Measurements from ENCODE around the gene DGKA.
"Not testable (repeated sequence)": the region's sequence is repeated elsewhere in the genome, so short reads cannot be mapped to it uniquely, and the experiment has no call there.

DGKA gene

GRCh38 chr12:55930771-55931316 lies at the start of gene DGKA:
DGKA (plus strand) TSS chr12:55931162; CDS start chr12:55936504, 5,342 bp downstream.
- no peak for FAIRE-seq

GRCh38 chr12:55885113-55885512 lies 45.8 kb upstream of the DGKA start:
- FAIRE-seq = no peak

DNA sequence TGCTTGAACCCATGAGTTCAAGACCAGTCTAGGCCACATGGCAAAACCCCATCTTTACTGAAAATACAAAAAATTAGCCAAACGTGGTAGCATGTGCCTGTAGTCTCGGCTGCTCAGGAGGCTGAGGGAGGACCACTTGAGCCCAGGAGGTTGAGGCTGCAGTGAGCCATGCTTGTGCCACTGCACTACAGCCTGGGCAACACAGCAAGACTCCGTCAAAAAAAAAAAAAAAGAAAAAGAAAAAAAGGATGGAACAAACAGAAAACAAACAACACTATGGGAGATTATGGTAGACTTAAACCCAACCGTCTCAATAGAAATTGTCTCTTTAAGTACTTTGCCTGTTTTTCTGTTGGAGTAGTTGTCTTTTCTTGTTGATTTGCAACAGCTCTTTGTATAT lies 39.7 kb upstream of the DGKA start:
- FAIRE-seq = no peak

DNA sequence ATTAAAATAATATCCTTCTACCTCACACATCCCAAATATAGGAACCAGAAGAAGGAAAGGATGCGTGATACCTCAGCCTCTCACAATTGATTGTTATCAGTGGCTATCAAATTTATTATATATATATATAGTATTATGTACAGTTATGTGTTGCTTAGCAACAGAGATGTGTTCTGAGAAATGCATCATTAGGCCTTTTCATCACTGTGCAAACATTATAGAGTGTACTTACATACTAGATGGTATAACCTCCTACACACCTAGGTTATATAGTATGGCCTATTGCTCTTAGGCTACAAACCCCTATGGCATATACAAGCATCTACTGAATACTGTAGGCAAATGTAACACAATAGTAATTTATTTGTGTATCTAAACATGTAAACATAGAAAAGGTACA lies 37.2 kb upstream of the DGKA start:
- FAIRE-seq = no peak

DNA sequence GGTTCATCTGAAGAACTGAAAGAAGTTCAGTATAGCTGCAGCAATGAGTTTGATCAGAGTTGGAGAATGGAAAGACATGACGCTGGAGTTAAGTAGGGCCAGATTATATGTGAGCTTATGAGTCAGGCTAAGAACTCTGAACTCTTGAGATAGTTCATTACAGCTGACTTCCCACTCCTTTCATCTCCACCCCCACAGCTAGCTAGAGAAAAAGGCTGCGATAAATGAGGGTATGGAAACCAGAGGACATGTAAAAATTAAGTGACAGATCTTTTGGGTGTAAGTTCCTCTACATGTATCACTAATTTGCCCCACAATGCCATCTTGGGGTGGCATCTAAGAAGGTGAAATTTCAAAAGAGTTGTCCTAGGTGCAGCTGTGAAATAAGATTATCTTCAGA lies 31.9 kb upstream of the DGKA start:
- FAIRE-seq = no peak

DNA sequence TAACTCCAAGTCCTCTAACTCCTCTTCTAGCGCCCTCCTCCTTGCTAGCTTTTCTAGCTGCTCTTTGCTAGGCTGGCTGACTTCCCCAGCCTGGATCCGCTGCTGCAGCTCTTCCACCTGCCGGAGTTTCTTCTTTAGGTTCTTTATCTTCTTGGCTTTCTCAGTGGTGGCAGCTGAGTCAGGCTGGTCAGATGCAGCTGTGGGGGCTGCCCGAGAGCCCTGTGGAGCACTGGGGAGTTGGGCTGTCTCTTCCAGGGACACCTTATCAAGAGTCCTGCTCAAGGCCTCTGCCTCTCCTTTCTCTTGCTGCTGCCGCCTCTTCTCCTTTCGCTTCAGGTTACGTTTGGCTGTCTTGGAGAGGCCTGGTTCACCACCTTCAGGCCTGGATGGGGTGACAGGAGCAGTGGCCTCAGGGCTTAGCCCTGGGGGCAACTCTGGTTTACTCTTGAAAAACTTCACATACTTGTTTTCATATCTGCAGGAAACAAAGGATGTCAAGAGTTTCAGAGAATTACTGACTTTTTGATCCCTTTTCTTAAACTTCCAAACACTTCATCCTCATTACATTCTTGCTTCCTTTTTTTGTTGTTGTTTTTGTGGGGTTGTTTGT lies 29.0 kb upstream of the DGKA start:
- FAIRE-seq = no peak

GRCh38 chr12:55906056-55906455 lies 24.9 kb upstream of the DGKA start:
- no peak for FAIRE-seq

DNA sequence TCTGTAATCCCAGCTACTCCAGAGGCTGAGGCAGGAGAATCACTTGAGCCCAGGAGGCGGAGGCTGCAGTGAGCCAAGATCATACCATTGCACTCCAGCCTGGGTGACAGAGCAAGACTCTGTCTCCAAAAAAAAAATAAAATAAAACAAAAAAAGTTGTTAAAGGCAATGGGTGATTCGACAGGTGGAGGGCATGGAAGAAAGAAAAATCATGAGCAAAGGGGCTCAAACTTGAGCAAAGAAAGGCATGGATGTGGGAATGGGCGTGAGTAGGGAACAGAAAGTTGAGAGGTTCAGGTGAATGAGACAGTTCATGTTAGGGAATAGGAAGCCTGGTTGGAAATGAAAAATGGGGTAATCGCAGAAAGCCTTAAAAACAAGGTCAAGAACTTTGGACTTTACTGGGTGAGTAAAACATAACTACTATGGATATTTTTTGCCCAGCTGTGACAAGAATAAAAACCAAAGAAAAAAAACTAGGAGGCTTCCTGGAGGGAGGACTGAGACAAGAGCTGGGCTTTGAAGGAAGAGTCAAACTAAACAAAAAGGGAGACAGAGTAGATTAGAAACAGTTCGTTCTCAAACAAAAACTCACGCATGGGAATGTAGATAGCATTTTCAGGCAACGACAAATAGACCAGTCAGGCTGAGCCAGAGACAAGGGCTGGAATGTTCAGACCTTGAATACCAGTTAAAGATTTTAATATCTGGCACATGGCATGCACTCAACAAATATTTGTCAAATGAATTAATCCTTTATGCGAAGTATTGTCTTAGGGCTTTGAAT lies 22.0 kb upstream of the DGKA start:
- no peak for FAIRE-seq

GRCh38 chr12:55909513-55909884 lies 21.5 kb upstream of the DGKA start:
- FAIRE-seq = no peak

DNA sequence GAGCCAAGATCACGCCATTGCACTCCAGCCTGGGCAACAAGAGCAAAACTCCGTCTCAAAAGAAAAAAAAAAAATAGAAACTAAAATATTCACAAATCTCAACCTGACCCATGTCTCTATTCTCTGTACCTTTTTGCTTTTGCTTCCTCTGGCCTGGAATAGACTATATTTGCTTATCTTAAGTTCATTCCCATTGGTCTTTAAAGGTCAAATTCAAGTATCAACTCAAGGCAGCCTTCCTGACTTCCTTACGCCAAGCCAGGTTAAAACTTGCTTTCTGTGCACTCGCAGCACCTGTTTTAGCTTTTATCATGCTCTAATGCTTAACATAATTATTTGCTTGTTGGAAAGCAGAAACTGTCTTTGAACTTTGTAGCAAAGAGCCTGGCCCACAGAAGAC lies 18.1 kb upstream of the DGKA start:
- FAIRE-seq = no peak

- FAIRE-seq = no peak
Measured at GRCh38 chr12:55915482-55915859, 15.5 kb upstream of the DGKA start.

GRCh38 chr12:55919032-55919431 lies 11.9 kb upstream of the DGKA start:
- not testable (repeated sequence) for FAIRE-seq

DNA sequence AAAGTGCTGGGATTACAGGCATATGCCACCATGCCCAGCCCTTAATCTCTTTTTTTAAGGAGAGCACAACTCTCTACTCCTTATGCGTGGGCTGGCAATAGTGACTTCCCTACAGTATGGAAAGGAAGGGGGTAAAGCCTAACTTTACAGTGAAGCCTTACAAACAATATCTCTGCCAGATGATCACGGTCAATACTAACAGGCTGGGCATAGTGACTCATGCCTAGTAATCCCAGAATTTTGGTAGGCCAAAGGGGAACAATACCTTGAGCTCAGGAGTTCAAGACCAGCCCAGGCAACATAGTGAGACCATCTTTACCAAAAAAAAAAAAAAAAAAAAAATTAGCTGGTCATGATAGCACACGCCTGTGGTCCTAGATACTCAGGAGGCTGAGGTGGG lies 8.8 kb upstream of the DGKA start:
- FAIRE-seq = no peak

- FAIRE-seq = not testable (repeated sequence)
Measured at GRCh38 chr12:55923648-55924047, 7.3 kb upstream of the DGKA start.

GRCh38 chr12:55925371-55925770 lies 5.6 kb upstream of the DGKA start:
- FAIRE-seq = no peak

DNA sequence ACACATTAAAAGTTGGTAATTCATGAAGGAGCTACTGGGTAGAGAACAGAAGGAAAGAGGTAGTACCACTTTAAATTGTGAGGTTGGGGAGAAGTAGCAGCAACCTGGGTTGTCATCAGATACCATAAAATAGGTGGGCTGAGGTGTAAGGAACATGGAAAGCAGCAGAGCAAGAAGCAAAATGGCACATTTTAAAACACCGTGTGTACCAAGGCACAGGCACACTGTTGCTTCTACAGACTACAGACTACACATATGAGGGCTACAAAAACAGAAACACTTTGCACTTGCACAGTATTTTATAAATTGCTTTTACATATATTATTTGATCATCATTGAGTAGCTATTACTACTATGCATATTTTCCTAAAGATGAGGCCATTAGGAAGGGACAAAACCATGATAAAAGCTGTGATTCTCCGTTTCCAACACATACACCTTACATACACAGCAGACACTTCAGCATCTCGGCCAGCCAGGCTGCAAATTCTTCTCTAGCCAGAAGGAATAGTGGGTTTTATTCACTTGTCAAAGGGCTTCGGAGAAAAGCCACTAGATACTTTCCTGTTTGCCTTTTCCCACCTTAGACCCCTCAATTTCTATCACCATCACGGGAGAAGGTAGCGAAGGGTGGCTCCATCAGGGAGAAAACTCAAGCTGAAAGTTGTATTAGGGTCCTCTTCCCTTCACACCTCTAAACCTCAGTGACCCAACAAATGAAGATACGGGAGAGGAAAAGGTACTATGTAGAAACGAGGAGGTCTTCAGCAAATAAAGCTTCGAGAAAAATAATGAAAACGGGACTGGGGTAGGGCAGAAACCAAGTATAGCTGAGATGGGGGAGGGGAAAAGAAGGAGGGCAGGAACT lies 4.9 kb upstream of the DGKA start:
- no peak for FAIRE-seq

GRCh38 chr12:55926738-55927587 lies 4.0 kb upstream of the DGKA start:
- peak; percentile 48 for FAIRE-seq

DNA sequence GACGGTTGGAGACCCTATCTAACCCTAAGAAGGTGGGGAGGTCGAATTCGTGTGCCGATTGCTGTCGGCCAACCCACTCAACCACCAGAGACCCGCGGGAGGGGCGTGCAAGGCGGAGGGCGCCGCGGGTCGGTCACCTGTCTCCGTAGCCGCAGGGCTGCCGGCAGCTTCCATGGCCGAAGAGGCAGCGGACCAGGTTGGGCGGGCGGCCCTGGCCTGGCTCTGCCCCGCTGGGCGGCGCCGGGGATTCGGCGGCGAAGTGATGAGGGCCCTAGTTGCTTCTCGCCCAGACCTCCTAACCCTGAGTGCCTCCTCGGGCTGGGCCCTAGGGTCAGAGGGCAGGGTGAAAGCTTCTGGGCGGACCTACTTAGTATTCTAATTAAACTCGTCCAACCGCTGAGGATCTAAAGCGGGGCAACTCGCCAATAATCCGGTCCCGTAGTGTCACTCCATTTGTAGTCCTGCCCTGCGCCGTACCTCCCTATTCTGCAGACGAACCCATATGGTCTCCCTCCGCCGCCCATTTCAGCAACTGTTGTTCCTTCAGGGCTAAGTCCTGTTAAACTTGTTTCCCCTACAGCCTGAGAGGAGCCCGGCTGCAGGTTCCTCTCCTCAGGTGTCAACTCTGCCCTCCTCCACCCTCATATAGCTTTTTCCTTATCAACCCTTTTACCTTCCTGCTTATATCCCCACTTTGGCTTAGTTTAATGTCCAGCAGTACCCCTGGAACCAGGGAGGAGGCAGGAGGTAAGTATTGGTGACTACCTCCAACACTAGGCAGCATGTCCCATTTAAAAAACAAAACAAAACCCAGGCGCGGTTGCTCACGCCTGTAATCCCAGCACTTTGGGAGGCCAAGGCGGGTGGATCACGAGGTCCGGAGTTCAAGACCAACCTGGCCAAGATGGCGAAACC lies 3.1 kb upstream of the DGKA start, which contains the start of gene PYM1:
PYM1 (minus strand) TSS at position 307 of the 915 bp plus-strand sequence; CDS start at position 174, 133 bp downstream.
- FAIRE-seq = no peak

DNA sequence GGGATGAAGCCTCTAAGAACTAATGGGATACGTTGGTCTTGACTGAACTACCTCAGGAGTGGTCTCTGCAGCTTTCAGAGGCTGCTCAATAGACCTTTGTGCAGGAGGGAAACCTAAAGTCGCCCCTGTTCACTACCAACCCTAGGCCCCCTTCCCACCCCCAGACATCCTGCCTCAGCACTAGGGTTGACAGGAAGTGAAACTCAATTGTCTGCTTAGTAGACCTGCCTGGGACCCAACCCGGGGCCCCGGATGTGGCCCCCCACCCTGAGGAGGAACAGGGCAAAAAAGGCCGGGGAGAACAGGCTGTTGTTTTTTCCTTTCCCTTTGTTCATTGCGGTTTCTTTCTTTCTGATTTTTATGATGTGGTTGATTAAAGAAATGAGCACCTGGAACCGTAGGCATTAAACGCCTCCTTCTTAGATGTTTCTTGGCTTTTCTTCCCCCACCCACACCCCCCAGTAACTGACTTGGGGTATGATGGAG lies 1.6 kb upstream of the DGKA start:
- no peak for FAIRE-seq

- no peak for FAIRE-seq
Measured at GRCh38 chr12:55931317-55931779, 386 bp downstream of the DGKA start.
